HL-60 (cell line): Measurements from ENCODE around the gene NRXN3.

Experiments used
- CTCF ChIP-seq: IDR thresholded peaks from one replicate; pipeline ENCODE4 v1.5.1; 2011; ENCODE audit warnings: low read length, control low read depth, inconsistent platforms; ENCODE audit not compliant: insufficient read depth
- GABPA ChIP-seq: IDR thresholded peaks from 2 replicates; pipeline ENCODE4 v1.6.1; 2012; ENCODE audit warnings: low read depth
- POLR2AphosphoS5 ChIP-seq: IDR thresholded peaks from 2 replicates; pipeline ENCODE4 v1.6.1; 2012; ENCODE audit warnings: low read depth
- REST ChIP-seq: IDR thresholded peaks from 2 replicates; pipeline ENCODE4 v1.6.1; 2012; ENCODE audit warnings: low read depth; ENCODE audit not compliant: insufficient replicate concordance
- SPI1 ChIP-seq: IDR thresholded peaks from 2 replicates; pipeline ENCODE4 v1.6.1; 2012; ENCODE audit warnings: low read depth, mild to moderate bottlenecking, borderline replicate concordance

- TF ChIP-seq CTCF: no peak
- no peak for TF ChIP-seq POLR2AphosphoS5
- TF ChIP-seq REST: no peak
- no peak for TF ChIP-seq GABPA
- TF ChIP-seq SPI1: no peak
Measured at GRCh38 chr14:78543433-78543832, 373.3 kb downstream of the NRXN3 start.
